PC-9 (cell line): ENCODE results near the gene FBXO41. TPM values are rescaled to one million over a fixed set of nuclear protein-coding genes. Genes with fewer than 3 reads are reported as not detected.
A peak's percentile ranks its signal among the peaks of the same experiment; 100 is the strongest.

Experiments used
- BruUV-seq: library from RNA; stranded (reverse); fragments of 400-500 nt; replicated peaks from 2 replicates; lab custom pipeline; 2021; lab: Mats Ljungman, UMichigan
- CTCF ChIA-PET: fragments of 300-600 bp; sonication (Branson Sonifier 250); formaldehyde crosslinking; loops from one replicate; lab custom pipeline; 2022; ENCODE audit warnings: antibody characterized with exemption; lab: Charles Lee
- POLR2A ChIA-PET: fragments of 300-600 bp; sonication (Branson Sonifier 250); formaldehyde crosslinking; loops from one replicate; lab custom pipeline; 2022; ENCODE audit warnings: antibody characterized with exemption; ENCODE audit not compliant: unreplicated experiment; lab: Charles Lee
- DNase-seq, 2 experiments: peaks; one replicate each; pipeline versions ENCODE4 v3.0.0 to v3.0.0-alpha.2; 2015 to 2022; ENCODE audit warnings: mixed read lengths in 1 of 2
- H2AFZ ChIP-seq: fragments of 200-600 bp; sonication (generic); 2 replicates; pipeline ENCODE4 v1.8.1; 2017; ENCODE audit warnings: antibody characterized with exemption
- H3F3A ChIP-seq: fragments of 200-600 bp; sonication (generic); 2 replicates; pipeline ENCODE4 v1.8.1; 2017; ENCODE audit warnings: antibody characterized with exemption, mild to moderate bottlenecking, low read depth; ENCODE audit not compliant: insufficient read depth
- H3K27ac ChIP-seq: fragments of 200-600 bp; sonication (generic); 2 replicates; pipeline ENCODE4 v1.6.1; 2016; ENCODE audit warnings: mixed run types
- H3K27me3 ChIP-seq: fragments of 200-600 bp; sonication (generic); 2 replicates; pipeline ENCODE4 v1.6.1; 2016; ENCODE audit warnings: low read depth, mixed run types; ENCODE audit not compliant: insufficient read depth
- H3K36me3 ChIP-seq: fragments of 200-600 bp; sonication (generic); 2 replicates; pipeline ENCODE4 v1.6.1; 2016; ENCODE audit warnings: low read depth, mixed run types
- H3K4me1 ChIP-seq: fragments of 200-600 bp; sonication (generic); replicated peaks from 2 replicates; pipeline ENCODE4 v1.6.1; 2016; ENCODE audit warnings: mixed run types; ENCODE audit not compliant: insufficient read depth
- H3K4me2 ChIP-seq: fragments of 200-600 bp; sonication (generic); 2 replicates; pipeline ENCODE4 v1.6.1; 2017; ENCODE audit warnings: mixed run types
- H3K4me3 ChIP-seq: fragments of 200-600 bp; sonication (generic); 2 replicates; pipeline ENCODE4 v1.6.1; 2016; ENCODE audit warnings: mixed run types
- H3K79me2 ChIP-seq: fragments of 200-600 bp; sonication (generic); 2 replicates; pipeline ENCODE4 v1.6.1; 2017; ENCODE audit warnings: low read depth, mixed run types
- H3K9me2 ChIP-seq: fragments of 200-600 bp; sonication (generic); 2 replicates; pipeline ENCODE4 v1.8.1; 2017; ENCODE audit warnings: mild to moderate bottlenecking; ENCODE audit not compliant: insufficient read depth
- H3K9me3 ChIP-seq: fragments of 200-600 bp; sonication (generic); 2 replicates; pipeline ENCODE4 v1.8.1; 2016; ENCODE audit warnings: low read depth; ENCODE audit not compliant: insufficient read depth
- H4K20me1 ChIP-seq: fragments of 200-600 bp; sonication (generic); 2 replicates; pipeline ENCODE4 v1.8.1; 2017; ENCODE audit not compliant: insufficient read depth
- CTCF ChIP-seq: fragments of 200-600 bp; sonication (generic); conservative IDR thresholded peaks from 2 replicates; pipeline ENCODE4 v1.6.1; 2017; ENCODE audit warnings: mixed run types, antibody characterized with exemption, mild to moderate bottlenecking, moderate library complexity
- EZH2 ChIP-seq: fragments of 200-600 bp; sonication (generic); IDR thresholded peaks from 2 replicates; pipeline ENCODE4 v1.8.0; 2017; ENCODE audit warnings: antibody characterized with exemption, low read depth
- intact Hi-C: fragments of 100-400 bp; cut with micrococcal nuclease; formaldehyde crosslinking; loops from one replicate; pipeline ENCODE4 v1.10.0; 2022; ENCODE audit not compliant: unreplicated experiment
- total RNA-seq: library from RNA; stranded (reverse); gene quantifications from 2 replicates; pipeline ENCODE4 v1.2.3, GENCODE V29; 2021

The FBXO41 gene
- total RNA-seq, 1 experiment from 2014 or later = 16.4 TPM

- Histone ChIP-seq H3K4me2 (no peak overlapping the region), H3K4me1 (no peaks in the 10 kb centered on the region; the same call in 1 of the 2 replicates), H3K9me2 (no peaks in the 10 kb centered on the region), H3K9me3 (no peaks in the 10 kb centered on the region), H3K4me3 (no peak overlapping the region), H3K27me3 (no peaks in the 10 kb centered on the region), H3K27ac (0 out of 2 replicates have a peak overlapping the region, but pooled peaks have one; percentile 32), H3K79me2 (no peaks in the 10 kb centered on the region; the same call in 1 of the 2 replicates), H3F3A (peaks cover 56% of the 10 kb centered on the region), H4K20me1 (peaks cover 31% of the 10 kb centered on the region), H3K36me3 (peaks cover 52% of the 10 kb centered on the region), H2AFZ (no peak overlapping the region)
- peak in 1 of 2 experiments; percentile 12 for DNase-seq
- TF ChIP-seq EZH2 (no peak), CTCF (no peak)
- intact Hi-C loops = no loop called here
- ChIA-PET CTCF (interaction anchor here (0.6 kb wide), 1 partner anchor 11 kb away, joined by 3 read pairs; no protein-coding TSS in a partner anchor), POLR2A (no interaction called here)
- no TSS peak for BruUV-seq
Observed at GRCh38 chr2:73252238-73253027, 31.8 kb downstream of the FBXO41 start.

GRCh38 chr2:73250872-73251846 lies 33.1 kb downstream of the FBXO41 start:
- ChIA-PET POLR2A (no interaction called here), CTCF (no interaction called here)
- H3K9me3 ChIP-seq = no peaks in the 10 kb centered on the region
- H3K4me3 ChIP-seq = no peak overlapping the region
- no peaks in the 10 kb centered on the region for H3K9me2 ChIP-seq
- no peaks in the 10 kb centered on the region for H3K27me3 ChIP-seq
- H3K79me2 ChIP-seq = peaks cover 7% of the 10 kb centered on the region; the same call in 1 of the 2 replicates
- H3K27ac ChIP-seq = no peak overlapping the region
- intact Hi-C loops = no loop called here
- no TSS peak for BruUV-seq
- DNase-seq = peak in 1 of 2 experiments; percentile 19
- peaks cover 60% of the 10 kb centered on the region for H3K36me3 ChIP-seq
- peaks cover 53% of the 10 kb centered on the region for H3F3A ChIP-seq
- no peak for TF ChIP-seq CTCF
- no peak for TF ChIP-seq EZH2
- H4K20me1 ChIP-seq = peaks cover 41% of the 10 kb centered on the region
- H3K4me1 ChIP-seq = no peaks in the 10 kb centered on the region; the same call in 1 of the 2 replicates
- no peak overlapping the region for H3K4me2 ChIP-seq
- no peak overlapping the region for H2AFZ ChIP-seq

GRCh38 chr2:73249636-73250035 lies 34.6 kb downstream of the FBXO41 start:
- no peak overlapping the region for H3K27ac ChIP-seq
- TF ChIP-seq CTCF (no peak), EZH2 (no peak)
- H3K4me3 ChIP-seq = no peak overlapping the region
- no peak overlapping the region for H2AFZ ChIP-seq
- no peak overlapping the region for H3K4me2 ChIP-seq
- CTCF ChIA-PET = no interaction called here
- H3K4me1 ChIP-seq = no peaks in the 10 kb centered on the region; the same call in none of the 2 replicates
- H3K36me3 ChIP-seq = peaks cover 75% of the 10 kb centered on the region
- no peaks in the 10 kb centered on the region for H3K27me3 ChIP-seq
- no peaks in the 10 kb centered on the region for H3K9me3 ChIP-seq
- intact Hi-C loops = no loop called here
- peaks cover 22% of the 10 kb centered on the region for H3K79me2 ChIP-seq
- H3F3A ChIP-seq = peaks cover 60% of the 10 kb centered on the region
- peaks cover 56% of the 10 kb centered on the region for H4K20me1 ChIP-seq
- BruUV-seq = no TSS peak
- DNase-seq = no peak
- POLR2A ChIA-PET = no interaction called here
- H3K9me2 ChIP-seq = no peaks in the 10 kb centered on the region
